Body of pancreas (tissue), 4 donors: ENCODE data around the gene FAM83F.

Source experiments
- CTCF ChIP-seq, 7 experiments: fragments of 450-650 bp in 4 of 7; fragments of 200-600 bp in 3 of 7; sonication (generic) in 3 of 7; IDR thresholded peaks; one replicate each; pipeline ENCODE4 v1.5.1; 2016 to 2019; ENCODE audit warnings: antibody characterized with exemption in 7 of 7
- POLR2A ChIP-seq, 3 donors: fragments of 450-650 bp; IDR thresholded peaks; one replicate each; pipeline ENCODE4 v1.6.1; 2016; ENCODE audit warnings: antibody characterized with exemption in 3 of 3, mild to moderate bottlenecking in 2 of 3

DNA sequence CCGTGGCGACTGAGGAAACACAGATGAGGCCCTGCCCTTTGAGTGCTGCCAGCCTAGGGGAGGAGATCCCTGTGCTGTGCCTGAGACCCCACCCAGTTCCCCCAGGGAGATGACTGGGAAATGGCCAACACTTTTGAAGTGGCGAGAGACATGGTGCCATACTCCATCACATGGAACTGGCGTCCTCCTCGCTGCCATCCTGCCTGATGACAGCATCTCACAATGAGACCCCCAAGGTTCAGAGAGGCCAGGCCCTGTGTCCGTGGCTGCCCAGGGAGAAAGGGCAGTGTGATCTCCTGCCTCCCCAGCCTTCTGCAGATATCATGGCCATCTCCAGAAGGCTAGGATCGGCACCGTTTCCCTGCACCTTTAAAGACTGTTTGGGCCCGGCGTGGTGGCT, 31.1 kb downstream of the FAM83F start:
- TF ChIP-seq CTCF (IDR thresholded peaks at IDR 0.05) (no peak), POLR2A (IDR thresholded peaks at IDR 0.05) (no peak)
